HG02840 (cell line): ENCODE results near the gene FKBP5.
"Not testable (repeated sequence)": the region's sequence is repeated elsewhere in the genome, so short reads cannot be mapped to it uniquely, and the experiment has no call there.

Experiments
- ATAC-seq: cut with Tn5 transposase; IDR thresholded peaks from one replicate; pipeline ENCODE4 v1.9.1; 2021; ENCODE audit warnings: mild to moderate bottlenecking, moderate library complexity, moderate number of reproducible peaks; ENCODE audit not compliant: unreplicated experiment, low FRiP score

Gene FKBP5

DNA sequence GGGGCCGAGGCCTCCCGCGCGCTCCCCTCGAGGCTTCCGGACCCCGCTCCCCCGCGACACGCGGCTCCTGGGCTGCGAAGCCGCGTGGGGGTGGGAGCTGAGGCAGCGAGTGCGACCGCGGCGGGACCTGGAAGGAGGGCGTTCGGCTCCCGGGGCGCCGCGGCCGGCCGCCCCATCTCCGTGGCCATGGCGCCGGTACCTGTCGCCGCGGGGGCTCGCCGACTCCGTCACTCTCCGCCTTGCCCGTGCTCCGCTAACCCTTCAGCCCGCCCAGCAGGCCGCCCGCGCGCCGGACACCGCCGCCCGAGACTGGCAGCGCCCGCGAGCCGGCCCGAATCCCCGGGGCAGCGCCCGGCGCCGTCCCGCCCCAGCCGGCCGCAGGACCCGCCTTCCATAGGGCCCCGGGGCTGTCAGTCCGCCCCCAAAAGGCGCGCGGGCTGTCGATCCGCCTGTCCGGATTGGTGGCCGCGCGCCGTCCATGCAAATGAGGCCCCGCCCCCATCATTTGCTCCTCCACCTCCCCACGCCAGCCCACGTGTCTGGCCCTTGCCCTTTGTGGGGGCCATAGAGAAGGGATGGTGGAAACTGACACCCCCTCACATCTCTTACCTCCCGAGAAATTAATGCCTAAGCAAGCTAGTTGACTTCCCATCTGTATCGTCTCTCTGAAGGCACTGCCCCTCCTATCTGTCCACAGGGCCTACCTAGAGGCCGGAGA lies at the start of gene FKBP5:
TSS of gene FKBP5 (minus strand) at position 311 of the 718 bp plus-strand sequence. CDS start 46,091 bp downstream, outside the sequence.
- peak; percentile 80 for ATAC-seq

DNA sequence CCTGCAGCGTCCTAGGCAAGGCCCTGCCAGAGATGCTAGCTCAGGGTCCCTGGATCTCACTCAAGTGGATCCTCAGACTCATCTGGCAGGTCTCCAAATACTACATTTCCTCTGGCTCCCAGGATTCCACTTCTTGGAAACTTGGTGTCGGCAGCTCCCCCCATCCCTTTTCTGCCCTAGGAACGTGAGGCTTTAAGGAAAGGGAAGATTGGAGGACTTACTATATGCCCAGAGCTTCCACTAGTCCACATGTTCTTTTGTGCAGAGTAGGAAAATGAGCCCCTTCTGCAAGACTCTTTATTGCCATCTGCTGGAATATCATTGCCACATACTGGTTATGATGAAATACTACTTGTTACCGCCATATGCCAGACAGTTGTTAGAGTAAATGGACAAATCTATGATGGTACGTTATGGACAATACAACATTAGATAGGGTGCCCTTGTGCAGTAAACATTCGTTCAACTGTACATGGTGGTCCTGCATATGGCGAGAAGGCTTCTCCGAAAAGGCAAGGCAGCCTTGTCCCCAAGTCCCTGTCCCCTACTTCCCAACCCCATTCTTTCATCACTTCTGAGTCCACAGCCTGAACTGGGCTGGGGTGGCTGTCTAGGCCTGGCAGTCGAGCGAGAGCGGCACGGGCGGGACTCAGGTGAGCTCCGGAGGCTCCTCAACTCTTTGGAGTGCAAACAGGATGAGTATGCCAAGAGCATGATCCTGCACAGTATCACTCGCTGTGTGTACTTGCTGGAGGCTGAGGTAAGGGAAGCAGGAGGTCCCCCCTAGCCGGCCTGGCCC lies 48.9 kb upstream of the FKBP5 start:
- ATAC-seq: no peak

DNA sequence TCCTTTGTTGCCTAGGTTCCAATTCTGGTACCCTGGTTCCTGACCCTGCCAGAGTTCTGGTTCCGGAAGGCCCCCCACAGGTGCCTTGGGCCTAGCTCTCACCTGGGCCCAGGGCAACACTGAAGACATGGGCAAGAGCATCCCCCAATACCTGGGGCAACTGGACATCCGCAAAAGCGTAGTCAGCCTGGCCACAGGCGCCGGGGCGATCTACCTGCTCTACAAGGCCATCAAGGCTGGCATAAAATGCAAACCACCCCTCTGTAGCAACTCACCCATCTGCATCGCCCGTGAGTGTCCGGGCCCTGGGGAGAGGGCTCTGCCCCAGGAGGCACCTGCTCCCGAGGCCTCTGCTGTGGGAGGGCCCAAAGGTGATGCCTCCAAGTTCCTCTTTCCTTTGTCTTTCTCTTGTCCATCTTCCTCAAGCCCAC lies 48.3 kb upstream of the FKBP5 start, which contains the start of gene ARMC12:
TSS of gene ARMC12 (plus strand) at position 51 of the 431 bp plus-strand sequence. CDS start at position 128, 77 bp downstream.
- ATAC-seq: no peak

DNA sequence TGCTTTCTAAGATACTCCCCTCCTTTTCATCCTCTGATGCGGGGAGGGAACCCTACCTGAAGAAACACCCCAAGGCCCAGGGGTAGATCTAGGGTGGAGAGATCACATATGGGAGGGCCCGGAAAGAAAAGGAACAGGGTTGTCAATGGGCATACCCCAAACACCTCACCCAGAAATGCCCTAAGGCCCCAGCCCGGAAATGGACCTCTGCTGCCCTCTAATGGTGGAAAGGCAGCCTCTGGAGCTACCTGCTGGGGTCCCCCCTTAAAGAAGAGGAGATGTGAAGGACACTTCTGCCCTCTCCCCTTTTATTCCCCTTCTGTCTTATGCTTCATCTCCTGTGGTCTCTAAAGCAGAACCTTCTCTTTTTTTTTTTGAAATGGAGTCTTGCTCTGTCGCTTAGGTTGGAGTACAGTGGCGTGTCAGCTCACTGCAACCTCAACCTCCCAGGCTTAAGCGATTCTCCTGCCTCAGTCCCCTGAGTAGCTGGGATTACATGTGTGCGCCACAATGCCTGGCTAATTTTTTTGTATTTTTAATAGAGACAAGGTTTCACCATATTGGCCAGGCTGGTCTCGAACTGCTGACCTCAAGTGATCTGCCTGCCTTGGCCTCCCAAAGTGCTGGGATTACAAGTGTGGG lies 47.7 kb upstream of the FKBP5 start:
- no peak for ATAC-seq

DNA sequence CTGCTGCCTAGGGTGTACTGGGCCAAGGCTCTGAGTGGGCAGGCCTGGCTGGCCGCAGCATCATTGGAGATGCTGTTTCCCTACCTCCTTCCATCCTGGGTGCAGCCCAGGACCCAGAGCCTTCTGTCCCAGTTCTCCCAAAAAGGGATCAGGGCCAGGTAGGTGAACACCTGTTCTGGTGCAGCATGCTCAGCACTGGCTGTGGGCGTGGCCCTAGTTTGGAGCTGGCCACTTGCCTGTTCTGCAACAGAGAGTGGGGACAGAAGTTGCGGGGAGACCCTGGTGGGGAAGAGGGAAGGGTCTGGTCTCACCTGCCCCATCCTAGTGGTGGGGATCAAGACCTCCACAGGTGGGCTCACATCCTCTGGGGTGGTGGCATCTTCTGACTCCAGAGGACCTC lies 46.7 kb upstream of the FKBP5 start:
- no peak for ATAC-seq

DNA sequence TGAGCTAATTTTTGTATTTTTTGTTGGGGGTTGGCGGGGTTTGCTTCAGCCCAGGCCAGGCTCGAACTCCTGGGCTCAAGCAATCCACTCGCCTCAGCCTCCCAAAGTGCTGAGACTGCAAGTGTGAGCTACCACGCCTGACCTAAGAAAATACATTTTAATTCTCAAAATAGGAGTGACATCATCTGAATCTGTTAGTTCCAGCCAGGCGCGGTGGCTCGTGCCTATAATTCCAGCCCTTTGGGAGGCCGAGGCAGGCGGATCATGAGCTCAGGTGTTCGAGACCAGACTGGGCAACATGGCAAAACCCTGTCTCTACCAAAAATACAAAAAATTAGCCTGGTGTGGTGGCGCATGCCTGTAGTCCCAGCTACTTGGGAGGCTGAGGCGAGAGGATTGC lies 45.6 kb upstream of the FKBP5 start:
- ATAC-seq: not testable (repeated sequence)

DNA sequence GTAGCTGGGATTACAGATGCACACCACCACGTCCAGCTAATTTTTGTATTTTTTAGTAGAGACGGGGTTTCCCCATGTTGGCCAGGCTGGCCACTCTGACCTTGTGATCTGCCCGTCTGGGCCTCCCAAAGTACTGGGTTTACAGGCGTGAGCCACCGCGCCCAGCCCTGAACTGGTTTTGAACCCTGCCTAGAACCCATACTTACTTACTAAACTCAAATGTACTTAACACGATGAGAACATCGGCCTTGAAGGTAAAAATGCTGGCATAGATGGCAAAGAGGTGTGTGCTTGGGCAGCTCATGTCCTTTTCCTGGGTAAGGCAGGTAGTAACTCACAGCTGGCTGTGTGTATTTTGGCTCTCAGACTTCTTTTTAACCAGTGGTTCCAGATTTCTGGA lies 44.9 kb upstream of the FKBP5 start:
- ATAC-seq: no peak

DNA sequence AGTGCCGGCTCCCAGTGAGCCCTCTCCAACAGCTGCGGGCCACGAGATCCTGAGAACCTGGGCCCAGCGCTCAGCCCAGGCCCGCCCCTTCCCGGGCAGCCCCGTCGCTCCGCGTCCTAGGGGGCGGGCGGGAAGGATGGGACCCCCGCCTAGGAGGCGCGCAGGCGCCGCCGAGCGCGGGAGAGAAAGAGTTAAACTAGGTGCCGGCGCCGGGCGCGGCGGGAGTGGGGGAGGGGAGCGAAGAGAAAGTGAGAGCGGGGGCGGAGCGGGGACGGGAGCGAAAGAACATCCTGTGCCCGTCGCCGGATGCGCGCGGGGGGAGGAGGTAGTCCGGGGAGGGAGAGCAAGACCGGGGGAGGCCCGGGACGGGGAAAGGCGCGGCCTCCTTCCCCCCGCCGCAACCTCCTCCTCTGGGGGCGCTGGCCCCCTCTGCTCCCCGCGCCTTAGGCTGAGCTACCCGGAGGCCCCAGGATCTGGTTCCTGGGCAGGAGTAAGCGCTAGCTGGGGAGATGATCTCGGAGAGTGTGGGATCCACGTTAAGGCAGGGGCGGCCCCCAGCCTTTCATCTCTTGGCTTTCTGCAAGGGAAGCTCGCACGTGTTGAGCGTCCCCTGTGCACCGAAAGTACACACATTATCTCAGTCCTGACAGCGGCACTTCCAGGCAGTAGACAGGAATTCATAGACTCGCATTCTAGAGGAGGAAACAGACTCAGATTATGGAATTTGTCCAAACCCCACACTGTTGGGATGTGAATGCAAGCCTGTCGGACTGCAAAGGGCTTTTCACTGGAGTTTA lies 43.2 kb upstream of the FKBP5 start:
- ATAC-seq: peak; percentile 44

DNA sequence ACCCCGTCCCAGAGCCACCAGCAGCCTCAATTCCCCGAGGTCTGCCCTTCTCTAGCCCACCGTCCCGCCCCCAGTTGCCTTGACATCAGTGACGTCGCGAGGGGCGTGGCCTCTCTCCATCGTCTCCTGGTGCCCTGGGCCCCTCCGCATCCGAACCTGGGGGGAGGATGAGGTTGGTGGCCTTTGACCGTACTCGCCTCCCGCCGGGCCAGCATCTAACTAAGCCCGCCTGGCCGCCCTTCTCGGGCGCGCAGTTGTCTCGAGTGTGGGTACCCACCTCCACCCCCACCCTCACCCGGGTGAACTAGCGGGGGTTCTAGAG lies 42.7 kb upstream of the FKBP5 start:
- peak; percentile 52 for ATAC-seq

DNA sequence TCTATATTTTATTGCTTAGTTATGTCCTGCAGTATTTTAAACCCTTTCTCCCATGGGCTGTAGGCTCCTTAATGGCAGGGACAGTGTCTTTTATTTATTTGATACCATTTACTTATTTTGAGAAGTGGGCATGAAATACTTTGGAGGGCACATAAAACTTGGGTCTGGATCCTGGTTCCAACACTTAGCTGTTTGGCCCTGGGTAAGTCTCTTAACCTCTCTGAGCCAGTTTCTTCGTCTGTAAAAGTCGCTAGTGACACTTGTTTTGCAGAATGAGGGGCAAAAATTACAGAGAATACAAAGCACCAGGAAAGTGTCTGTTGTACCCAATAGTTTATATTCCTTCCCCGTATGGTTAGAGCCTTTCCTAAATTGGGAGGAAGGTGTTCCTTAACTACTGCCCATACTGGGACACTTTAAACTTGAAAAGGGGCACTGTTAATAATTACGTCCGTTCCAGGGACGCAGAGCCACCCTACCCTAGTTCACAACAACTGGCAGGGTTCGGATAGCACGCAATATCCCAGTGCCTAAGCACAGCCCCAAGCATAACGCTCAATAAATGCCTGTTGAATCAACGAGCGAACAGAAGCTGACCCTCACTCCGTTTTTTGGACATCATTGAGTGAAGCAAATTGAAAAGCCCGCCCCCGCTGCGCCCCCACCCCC lies 42.2 kb upstream of the FKBP5 start:
- ATAC-seq: no peak

DNA sequence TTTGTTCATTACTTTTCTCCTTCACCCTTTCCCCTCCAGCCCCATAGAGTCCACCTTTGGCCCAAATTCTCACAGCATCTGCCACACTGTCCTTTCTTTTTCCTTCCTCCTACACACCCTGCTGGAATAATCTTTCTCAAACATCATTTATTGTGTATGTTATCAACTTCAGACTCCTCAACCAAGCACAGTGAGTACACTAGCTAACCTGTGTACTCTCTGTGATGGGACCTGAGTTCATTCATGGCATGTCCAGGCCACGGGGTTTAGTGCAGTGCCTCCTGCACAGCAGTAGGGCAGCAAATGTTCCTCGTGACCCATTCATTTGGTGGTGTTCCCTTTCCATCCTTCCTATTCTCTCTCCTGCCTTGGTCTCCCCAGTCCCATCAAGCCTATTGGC lies 41.0 kb upstream of the FKBP5 start:
- no peak for ATAC-seq

DNA sequence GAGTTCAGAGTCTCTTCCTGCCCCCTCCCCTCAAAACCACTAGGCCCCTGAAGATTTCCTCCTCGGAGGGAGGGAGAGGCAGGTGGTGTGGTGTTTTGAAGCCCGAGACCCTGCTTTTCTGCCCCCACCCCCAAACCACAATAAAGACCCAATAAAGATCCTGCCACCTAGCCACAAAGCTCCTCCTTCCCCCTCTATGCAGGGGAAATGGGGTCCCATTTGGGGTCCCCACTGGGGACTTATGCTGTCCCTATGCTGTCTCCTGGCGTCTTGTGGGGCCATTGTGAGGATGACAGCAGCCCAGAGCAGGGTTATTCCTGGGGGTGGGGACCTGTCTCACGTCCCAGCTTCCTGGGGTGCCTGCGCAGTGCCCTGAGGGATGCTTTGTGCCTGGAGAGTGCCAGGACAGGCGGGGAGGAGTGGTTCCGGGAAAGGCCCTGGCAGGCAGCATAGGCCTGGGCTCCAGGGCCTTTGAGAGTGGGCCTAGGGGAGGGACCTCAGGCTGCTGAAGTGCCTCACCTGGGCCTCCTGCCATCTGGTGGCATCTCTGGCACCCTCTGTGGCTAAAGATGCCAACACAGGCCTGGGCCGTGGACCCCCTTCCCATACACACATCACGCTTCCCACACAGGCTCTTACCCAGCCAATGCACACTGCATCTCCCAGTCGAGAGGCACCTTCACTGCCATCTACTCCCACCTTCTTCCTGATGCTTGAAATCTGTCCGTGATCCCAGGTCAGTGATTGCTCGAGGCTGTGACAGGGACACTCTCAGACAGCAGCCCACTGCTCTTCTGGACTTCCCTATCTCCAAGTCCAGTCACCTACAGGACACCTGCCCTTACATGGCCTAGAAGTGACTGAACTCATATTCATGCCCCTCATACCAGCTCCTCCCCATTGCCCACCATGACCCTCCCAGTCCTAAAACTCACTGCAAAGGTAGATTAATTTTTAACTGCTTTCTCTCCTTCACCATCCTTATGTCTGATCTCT lies 40.3 kb upstream of the FKBP5 start:
- no peak for ATAC-seq

DNA sequence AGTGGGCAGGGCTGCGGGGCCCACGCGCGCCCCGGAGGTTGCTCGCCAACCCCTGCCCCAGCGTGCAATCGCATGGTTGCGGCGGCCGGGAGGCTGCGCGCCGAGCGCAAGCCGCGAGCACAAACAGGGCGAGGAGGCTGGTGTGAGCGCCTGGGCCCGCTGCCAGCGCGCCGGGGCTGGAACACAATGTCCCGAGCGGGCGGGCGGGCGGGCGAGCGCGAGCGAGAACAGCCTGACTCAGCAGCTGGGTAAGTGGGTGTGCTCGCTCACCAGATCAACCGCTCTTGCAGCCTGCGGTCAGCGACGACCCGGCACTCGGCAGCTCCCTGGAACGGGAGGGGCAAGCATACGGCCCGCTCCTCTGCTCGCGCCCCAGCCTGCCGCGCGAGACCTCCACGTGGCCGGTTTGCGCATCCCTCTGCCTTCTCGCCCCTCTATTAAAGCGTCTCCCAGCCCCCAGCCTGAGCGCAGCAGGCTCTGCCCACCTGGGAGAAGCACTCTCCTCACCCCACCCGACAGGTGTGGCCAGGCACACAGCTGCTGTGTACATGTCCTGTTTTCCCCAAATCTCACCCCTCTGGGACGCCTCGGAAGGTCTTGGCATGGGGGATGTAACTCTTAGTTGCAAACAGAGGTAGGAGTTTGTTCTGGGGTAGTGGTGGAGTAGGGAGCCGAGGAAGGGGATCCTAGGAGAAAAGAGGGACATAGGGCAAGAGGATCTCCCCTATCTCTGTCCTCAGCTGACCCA lies 39.4 kb upstream of the FKBP5 start:
- ATAC-seq: no peak

DNA sequence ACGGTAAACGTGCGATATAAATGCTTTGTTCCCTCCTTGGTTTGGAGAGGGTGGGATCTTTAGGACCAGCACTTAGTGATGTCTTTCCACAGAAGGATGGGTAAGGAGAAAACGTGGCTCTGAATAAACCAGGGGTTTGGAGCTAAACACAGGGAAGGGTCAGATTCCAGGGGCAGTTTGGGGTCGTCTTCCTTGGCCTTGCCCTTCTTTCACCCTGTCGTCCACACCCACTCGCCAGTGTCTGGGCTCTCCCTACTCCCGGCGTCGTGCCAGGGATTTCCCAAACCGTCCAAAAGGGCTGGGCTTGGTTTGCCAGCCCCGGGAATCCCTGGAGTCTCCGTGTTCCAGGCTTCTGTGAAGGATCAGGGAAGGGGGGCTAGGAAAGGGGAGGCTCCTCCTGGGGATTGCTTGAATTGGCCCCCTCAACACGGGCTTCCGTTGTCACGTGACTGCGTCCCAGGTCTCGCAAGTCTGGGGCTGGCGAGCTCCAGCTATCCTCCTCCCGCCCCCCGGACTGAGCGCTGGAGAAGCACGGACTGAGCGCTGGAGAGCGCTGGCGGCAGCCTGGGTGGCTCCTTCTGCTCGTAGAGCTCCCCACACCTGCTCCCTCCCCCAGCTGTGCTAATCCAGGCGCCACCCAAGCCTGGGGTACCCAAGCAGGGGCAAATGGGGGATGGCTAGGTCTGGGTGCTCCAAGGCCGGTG lies 38.7 kb upstream of the FKBP5 start:
- no peak for ATAC-seq

DNA sequence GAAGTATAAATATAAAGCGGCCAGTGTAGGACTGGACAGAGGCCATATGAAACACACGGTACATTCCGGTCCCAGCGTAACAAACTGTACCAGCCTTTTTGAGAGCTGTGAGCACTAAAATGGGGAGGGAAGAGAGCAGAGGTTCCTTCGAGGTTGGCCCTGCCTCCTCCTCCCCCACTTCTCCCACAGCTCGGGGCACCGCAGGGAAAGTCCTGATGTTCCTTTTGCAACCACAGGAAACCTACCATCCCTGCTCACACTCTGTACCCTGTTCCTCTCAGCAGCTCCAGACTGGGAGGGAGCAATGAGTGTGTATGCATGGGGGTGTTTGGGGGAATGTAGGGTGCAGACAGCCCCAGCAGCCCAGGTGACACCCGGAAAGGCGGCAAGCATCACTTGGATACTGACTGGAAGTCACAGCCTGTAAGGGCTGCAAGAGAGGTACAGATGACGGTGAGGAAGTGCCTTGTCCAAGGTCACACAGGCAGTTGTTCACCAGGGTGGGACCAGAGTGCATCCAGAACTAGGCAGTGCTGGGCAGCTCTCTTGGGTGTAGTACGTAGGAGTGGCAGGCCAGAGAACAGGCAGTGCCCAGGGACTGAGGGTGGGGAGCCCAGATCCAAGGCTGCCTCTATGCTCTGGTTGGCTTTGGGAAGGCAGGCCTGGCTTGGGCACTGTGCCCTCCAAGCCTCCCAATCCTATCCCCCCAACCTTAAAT lies 37.2 kb upstream of the FKBP5 start:
- no peak for ATAC-seq

DNA sequence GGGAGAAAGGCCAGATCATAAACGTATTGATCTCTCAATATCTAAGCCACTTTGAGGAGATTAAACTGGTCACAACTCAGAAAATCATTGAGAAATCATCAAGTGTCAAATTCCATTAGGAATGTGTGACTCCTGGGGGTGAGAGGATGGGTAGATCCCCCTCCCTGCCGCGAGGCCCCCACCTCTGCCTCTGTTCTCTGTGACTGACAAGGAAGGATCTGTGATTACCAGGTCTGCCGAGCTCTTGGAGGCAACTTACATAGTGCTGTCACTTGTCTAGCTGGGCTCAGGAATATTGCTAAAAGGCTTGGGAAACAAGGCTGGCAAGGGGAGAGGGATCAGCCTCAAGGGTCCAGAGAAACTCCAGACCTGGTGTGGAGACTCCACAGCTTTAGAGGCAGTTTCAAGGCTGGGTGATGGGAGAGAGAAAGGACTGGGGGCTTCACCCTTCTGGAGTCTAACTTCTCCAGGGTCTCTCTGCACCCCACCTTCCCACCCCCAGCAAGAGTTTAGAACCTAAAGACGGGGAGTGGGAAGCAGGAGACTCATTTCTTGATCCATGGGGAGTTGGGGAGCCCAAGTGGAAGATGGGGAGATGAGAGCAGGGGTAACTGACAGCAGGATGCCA lies 36.5 kb upstream of the FKBP5 start:
- no peak for ATAC-seq
